Esophagus muscularis mucosa (tissue), 3 donors: ENCODE data around the gene CHMP1A.

Source experiments
- CTCF ChIP-seq, 3 experiments: fragments of 200-600 bp in 2 of 3; fragments of 450-650 bp in 1 of 3; sonication (generic) in 2 of 3; IDR thresholded peaks; one replicate each; pipeline ENCODE4 v1.5.1; 2017 to 2019; ENCODE audit warnings: antibody characterized with exemption in 3 of 3, mild to moderate bottlenecking in 2 of 3, moderate library complexity in 1 of 3
- POLR2A ChIP-seq: fragments of 450-650 bp; IDR thresholded peaks from one replicate; pipeline ENCODE4 v1.6.1; 2017; ENCODE audit warnings: antibody characterized with exemption, moderate library complexity, mild to moderate bottlenecking, low read depth

- TF ChIP-seq CTCF (IDR thresholded peaks at IDR 0.05) (no peak), POLR2A (no peak)
Observed at GRCh38 chr16:89613231-89613953, 44.1 kb downstream of the CHMP1A start, which contains the start of gene DPEP1.
